ENCODE measurements around the gene AREL1.

Gene AREL1

GRCh38 chr14:74658535-74659131 lies 54.2 kb downstream of the AREL1 start:
- DNase-seq: no peak

GRCh38 chr14:74656964-74657363 lies 55.9 kb downstream of the AREL1 start:
- DNase-seq: no peak

- DNase-seq: no peak
Observed at GRCh38 chr14:74655599-74656395, 57.1 kb downstream of the AREL1 start.

- DNase-seq: no peak
Observed at GRCh38 chr14:74654931-74655330, 57.9 kb downstream of the AREL1 start.

- peak; percentile 47 for DNase-seq
Observed at GRCh38 chr14:74653386-74654138, 59.3 kb downstream of the AREL1 start.

GRCh38 chr14:74652541-74652940 lies 60.3 kb downstream of the AREL1 start:
- DNase-seq: no peak

- DNase-seq: no peak
Observed at GRCh38 chr14:74650927-74651686, 61.8 kb downstream of the AREL1 start.

- no peak for DNase-seq
Observed at GRCh38 chr14:74649673-74650072, 63.2 kb downstream of the AREL1 start.

GRCh38 chr14:74649167-74649566 lies 63.7 kb downstream of the AREL1 start:
- DNase-seq: no peak

GRCh38 chr14:74648601-74649000 lies 64.3 kb downstream of the AREL1 start:
- peak; percentile 37 for DNase-seq

- peak; percentile 87 for DNase-seq
Observed at GRCh38 chr14:74647678-74648461, 65.0 kb downstream of the AREL1 start.

- DNase-seq: peak; percentile 42
Observed at GRCh38 chr14:74647061-74647677, 65.7 kb downstream of the AREL1 start.

GRCh38 chr14:74645756-74646470 lies 67.0 kb downstream of the AREL1 start:
- DNase-seq: no peak

GRCh38 chr14:74645244-74645643 lies 67.6 kb downstream of the AREL1 start:
- DNase-seq: no peak

GRCh38 chr14:74641601-74642391 lies 71.1 kb downstream of the AREL1 start:
- DNase-seq: no peak

GRCh38 chr14:74638966-74639365 lies 73.9 kb downstream of the AREL1 start:
- no peak for DNase-seq

- no peak for DNase-seq
Observed at GRCh38 chr14:74638066-74638465, 74.8 kb downstream of the AREL1 start.

GRCh38 chr14:74637178-74637550 lies 75.7 kb downstream of the AREL1 start:
- DNase-seq: peak; percentile 56

- DNase-seq: peak; percentile 43
Observed at GRCh38 chr14:74636424-74637177, 76.3 kb downstream of the AREL1 start.

Measured in eye (tissue), 1 donor.